ENCODE data around the gene MON1B. TPM values are rescaled to one million over a fixed set of nuclear protein-coding genes. Genes with fewer than 3 reads are reported as not detected.

The MON1B gene
- total and polyA plus RNA-seq, 2 of the 13 experiments (the other 11 are each of a cell fraction or from before 2014, with no cell fraction given): 13.4 to 15.6 TPM

DNA sequence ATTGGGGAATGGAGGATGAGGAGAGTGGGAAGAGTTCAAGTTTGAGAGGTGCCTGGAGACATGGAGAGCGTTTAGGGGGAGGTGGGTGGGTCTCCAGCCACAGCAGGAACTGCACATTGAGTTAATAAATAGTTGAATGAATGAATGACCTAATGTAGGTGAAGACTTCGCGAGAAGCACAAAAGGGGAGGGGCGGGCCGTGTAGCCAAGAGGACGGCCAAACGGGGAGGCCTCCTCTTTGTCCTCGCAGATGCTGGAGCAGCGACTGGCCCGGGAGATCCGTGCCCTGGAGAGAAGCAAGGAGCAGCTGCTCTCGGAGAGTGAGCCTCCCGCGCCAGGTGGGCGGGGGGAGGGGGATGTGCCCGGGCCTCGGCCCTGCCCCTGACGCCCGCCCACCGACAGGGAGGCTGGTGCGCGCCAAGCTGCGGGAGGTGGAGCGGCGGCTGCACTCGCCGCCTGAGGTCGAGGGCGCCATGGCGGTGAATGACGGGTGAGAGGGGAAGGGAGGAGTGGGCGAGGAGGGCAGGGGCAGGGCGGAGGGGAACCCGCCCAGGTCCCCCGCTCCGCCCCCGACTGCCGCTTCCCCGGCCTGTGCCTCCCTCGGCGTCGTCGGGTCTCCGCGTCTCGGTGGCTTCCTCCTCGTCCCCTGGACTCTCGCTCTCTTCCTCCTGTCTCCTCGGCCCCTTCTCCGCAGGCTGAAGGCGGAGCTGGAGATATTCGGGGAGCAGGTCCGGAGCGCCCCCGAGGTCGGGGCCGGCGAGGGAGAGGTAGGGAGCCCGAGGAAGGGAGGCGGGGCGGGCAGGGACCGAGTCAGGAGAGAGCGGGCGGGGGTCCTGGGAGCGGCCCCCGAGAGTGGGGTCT, 21.1 kb downstream of the MON1B start (continued):
- TF ChIP-seq ZNF264 (CRISPR knock-in tag; IDR thresholded peaks at IDR 0.05): peak; percentile 42; the same call in 1 of the 2 replicates
- TF ChIP-seq NBN (conservative IDR thresholded peaks at IDR 0.05): no peak
- TF ChIP-seq, protein P1, sequence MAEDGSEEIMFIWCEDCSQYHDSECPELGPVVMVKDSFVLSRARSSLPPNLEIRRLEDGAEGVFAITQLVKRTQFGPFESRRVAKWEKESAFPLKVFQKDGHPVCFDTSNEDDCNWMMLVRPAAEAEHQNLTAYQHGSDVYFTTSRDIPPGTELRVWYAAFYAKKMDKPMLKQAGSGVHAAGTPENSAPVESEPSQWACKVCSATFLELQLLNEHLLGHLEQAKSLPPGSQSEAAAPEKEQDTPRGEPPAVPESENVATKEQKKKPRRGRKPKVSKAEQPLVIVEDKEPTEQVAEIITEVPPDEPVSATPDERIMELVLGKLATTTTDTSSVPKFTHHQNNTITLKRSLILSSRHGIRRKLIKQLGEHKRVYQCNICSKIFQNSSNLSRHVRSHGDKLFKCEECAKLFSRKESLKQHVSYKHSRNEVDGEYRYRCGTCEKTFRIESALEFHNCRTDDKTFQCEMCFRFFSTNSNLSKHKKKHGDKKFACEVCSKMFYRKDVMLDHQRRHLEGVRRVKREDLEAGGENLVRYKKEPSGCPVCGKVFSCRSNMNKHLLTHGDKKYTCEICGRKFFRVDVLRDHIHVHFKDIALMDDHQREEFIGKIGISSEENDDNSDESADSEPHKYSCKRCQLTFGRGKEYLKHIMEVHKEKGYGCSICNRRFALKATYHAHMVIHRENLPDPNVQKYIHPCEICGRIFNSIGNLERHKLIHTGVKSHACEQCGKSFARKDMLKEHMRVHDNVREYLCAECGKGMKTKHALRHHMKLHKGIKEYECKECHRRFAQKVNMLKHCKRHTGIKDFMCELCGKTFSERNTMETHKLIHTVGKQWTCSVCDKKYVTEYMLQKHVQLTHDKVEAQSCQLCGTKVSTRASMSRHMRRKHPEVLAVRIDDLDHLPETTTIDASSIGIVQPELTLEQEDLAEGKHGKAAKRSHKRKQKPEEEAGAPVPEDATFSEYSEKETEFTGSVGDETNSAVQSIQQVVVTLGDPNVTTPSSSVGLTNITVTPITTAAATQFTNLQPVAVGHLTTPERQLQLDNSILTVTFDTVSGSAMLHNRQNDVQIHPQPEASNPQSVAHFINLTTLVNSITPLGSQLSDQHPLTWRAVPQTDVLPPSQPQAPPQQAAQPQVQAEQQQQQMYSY (CRISPR knock-in tag; IDR thresholded peaks at IDR 0.05): peak; percentile 43; the same call in 1 of the 2 replicates
- no peak; the same call in 1 of the 2 replicates for TF ChIP-seq MTF2 (CRISPR knock-in tag; IDR thresholded peaks at IDR 0.05; ENCODE audit: borderline replicate concordance)
- peak; percentile 43; the same call in 1 of the 2 replicates for TF ChIP-seq ZMYM2 (CRISPR knock-in tag; IDR thresholded peaks at IDR 0.05)
- TF ChIP-seq, protein P2, sequence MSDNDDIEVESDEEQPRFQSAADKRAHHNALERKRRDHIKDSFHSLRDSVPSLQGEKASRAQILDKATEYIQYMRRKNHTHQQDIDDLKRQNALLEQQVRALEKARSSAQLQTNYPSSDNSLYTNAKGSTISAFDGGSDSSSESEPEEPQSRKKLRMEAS (IDR thresholded peaks at IDR 0.05): peak; percentile 68
- TF ChIP-seq ZNF512 (CRISPR knock-in tag; IDR thresholded peaks at IDR 0.05): no peak
- TF ChIP-seq, protein P3, sequence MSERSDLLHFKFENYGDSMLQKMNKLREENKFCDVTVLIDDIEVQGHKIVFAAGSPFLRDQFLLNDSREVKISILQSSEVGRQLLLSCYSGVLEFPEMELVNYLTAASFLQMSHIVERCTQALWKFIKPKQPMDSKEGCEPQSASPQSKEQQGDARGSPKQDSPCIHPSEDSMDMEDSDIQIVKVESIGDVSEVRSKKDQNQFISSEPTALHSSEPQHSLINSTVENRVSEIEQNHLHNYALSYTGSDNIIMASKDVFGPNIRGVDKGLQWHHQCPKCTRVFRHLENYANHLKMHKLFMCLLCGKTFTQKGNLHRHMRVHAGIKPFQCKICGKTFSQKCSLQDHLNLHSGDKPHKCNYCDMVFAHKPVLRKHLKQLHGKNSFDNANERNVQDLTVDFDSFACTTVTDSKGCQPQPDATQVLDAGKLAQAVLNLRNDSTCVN (CRISPR knock-in tag; IDR thresholded peaks at IDR 0.05; ENCODE audit: borderline replicate concordance): no peak
- TF ChIP-seq MTF1 (CRISPR knock-in tag; IDR thresholded peaks at IDR 0.05): no peak
- TF ChIP-seq SNAPC2 (CRISPR knock-in tag; IDR thresholded peaks at IDR 0.05): no peak
- no peak for TF ChIP-seq SPEN (CRISPR knock-in tag; IDR thresholded peaks at IDR 0.05; ENCODE audit: low read depth)
- TF ChIP-seq ZKSCAN5 (CRISPR knock-in tag; IDR thresholded peaks at IDR 0.05): no peak
- no peak for TF ChIP-seq AGO2 (optimal IDR thresholded peaks at IDR 0.05; ENCODE audit: low read depth, low read length)
- no peak; the same call in 1 of the 2 replicates for TF ChIP-seq SKIL (CRISPR knock-in tag; IDR thresholded peaks at IDR 0.05; ENCODE audit: borderline replicate concordance)
- TF ChIP-seq ZNF782 (CRISPR knock-in tag; IDR thresholded peaks at IDR 0.05; ENCODE audit: borderline replicate concordance): 0 out of 2 replicates have a peak, but pooled peaks have one; percentile 9
- TF ChIP-seq ZNF792 (CRISPR knock-in tag; IDR thresholded peaks at IDR 0.05): no peak
